Nephron progenitor cell (in vitro differentiated cells): ENCODE measurements around the gene PIWIL4.
A peak's percentile ranks its signal among the peaks of the same experiment; 100 is the strongest.
"Not testable (repeated sequence)": the region's sequence is repeated elsewhere in the genome, so short reads cannot be mapped to it uniquely, and the experiment has no call there.

Source experiments
- DNase-seq: peaks from one replicate; pipeline ENCODE4 v3.0.0; 2021
- H3K27ac Mint-ChIP-seq: 2 replicates; pipeline ENCODE4 v1.8.0; 2021; ENCODE audit warnings: mild to moderate bottlenecking, moderate library complexity, mixed read lengths
- H3K27me3 Mint-ChIP-seq: 2 replicates; pipeline ENCODE4 v1.8.0; 2021; ENCODE audit warnings: mild to moderate bottlenecking, low read depth, mixed read lengths; ENCODE audit not compliant: poor library complexity
- H3K36me3 Mint-ChIP-seq: 2 replicates; pipeline ENCODE4 v1.8.0; 2021; ENCODE audit warnings: low read depth, mixed read lengths
- H3K4me1 Mint-ChIP-seq: 2 replicates; pipeline ENCODE4 v1.8.0; 2021; ENCODE audit warnings: mixed read lengths
- H3K4me3 Mint-ChIP-seq: 2 replicates; pipeline ENCODE4 v1.8.0; 2021; ENCODE audit warnings: mild to moderate bottlenecking, moderate library complexity, mixed read lengths
- H3K9me3 Mint-ChIP-seq: 2 replicates; pipeline ENCODE4 v1.8.0; 2021; ENCODE audit warnings: mild to moderate bottlenecking, moderate library complexity, mixed read lengths
- CTCF ChIP-seq: fragments of 200-600 bp; sonication (generic); IDR thresholded peaks from 2 replicates; pipeline ENCODE4 v1.5.0; 2021; ENCODE audit warnings: antibody characterized with exemption

Gene PIWIL4

GRCh38 chr11:94602430-94603372 lies 35.5 kb downstream of the PIWIL4 start:
- Mint-ChIP-seq H3K27me3 (peaks cover 8% of the 10 kb centered on the region), H3K4me3 (no peak overlapping the region), H3K9me3 (peaks cover 8% of the 10 kb centered on the region), H3K36me3 (no peaks in the 10 kb centered on the region), H3K4me1 (no peaks in the 10 kb centered on the region), H3K27ac (no peak overlapping the region)
- no peak for TF ChIP-seq CTCF
- no peak for DNase-seq

DNA sequence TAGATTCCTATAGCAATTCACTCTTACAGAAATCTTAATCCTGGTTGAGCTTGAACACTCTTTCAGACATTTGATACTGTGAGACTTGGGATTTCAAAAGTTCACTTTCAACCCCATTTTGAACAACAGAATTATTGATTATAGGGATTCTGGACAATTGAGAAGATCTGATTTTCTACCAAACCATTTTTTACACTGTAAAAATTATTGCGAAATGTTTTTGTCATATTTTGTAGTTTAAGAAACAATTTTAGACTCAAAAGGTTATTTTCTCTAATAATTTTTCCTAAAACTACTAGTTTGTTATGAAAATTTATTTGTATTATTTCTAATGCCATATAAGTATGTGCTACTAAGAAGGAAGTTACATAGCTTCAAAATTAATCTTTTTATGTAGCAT lies 36.4 kb downstream of the PIWIL4 start:
- Mint-ChIP-seq H3K27me3 (peaks cover 12% of the 10 kb centered on the region), H3K36me3 (no peaks in the 10 kb centered on the region), H3K4me3 (no peak overlapping the region), H3K27ac (no peak overlapping the region), H3K4me1 (no peaks in the 10 kb centered on the region), H3K9me3 (peaks cover 8% of the 10 kb centered on the region)
- no peak for DNase-seq
- TF ChIP-seq CTCF = no peak

GRCh38 chr11:94604482-94604881 lies 37.3 kb downstream of the PIWIL4 start:
- H3K4me3 Mint-ChIP-seq = no peak overlapping the region
- H3K9me3 Mint-ChIP-seq = peaks cover 8% of the 10 kb centered on the region
- no peaks in the 10 kb centered on the region for H3K36me3 Mint-ChIP-seq
- no peak for TF ChIP-seq CTCF
- no peak for DNase-seq
- H3K27ac Mint-ChIP-seq = no peak overlapping the region
- peaks cover 12% of the 10 kb centered on the region for H3K27me3 Mint-ChIP-seq
- no peaks in the 10 kb centered on the region for H3K4me1 Mint-ChIP-seq

GRCh38 chr11:94613120-94613519 lies 46.0 kb downstream of the PIWIL4 start:
- Mint-ChIP-seq H3K9me3 (peaks cover 54% of the 10 kb centered on the region), H3K4me3 (no peak overlapping the region)

GRCh38 chr11:94623120-94623735 lies 56.1 kb downstream of the PIWIL4 start:
- peak; percentile 71 for DNase-seq
- H3K27ac Mint-ChIP-seq = no peak overlapping the region
- no peak overlapping the region for H3K4me3 Mint-ChIP-seq
- H3K36me3 Mint-ChIP-seq = peaks cover 11% of the 10 kb centered on the region
- no peaks in the 10 kb centered on the region for H3K4me1 Mint-ChIP-seq
- peaks cover 5% of the 10 kb centered on the region for H3K27me3 Mint-ChIP-seq
- peak; percentile 78 for TF ChIP-seq CTCF
- peaks cover 24% of the 10 kb centered on the region for H3K9me3 Mint-ChIP-seq

More at GRCh38 chr11:94613120-94613519, 46.0 kb downstream of the PIWIL4 start:
- DNase-seq = no peak
- Mint-ChIP-seq H3K36me3 (peaks cover 6% of the 10 kb centered on the region), H3K27ac (no peak overlapping the region), H3K4me1 (no peaks in the 10 kb centered on the region), H3K27me3 (peaks cover 9% of the 10 kb centered on the region)
- no peak for TF ChIP-seq CTCF

DNA sequence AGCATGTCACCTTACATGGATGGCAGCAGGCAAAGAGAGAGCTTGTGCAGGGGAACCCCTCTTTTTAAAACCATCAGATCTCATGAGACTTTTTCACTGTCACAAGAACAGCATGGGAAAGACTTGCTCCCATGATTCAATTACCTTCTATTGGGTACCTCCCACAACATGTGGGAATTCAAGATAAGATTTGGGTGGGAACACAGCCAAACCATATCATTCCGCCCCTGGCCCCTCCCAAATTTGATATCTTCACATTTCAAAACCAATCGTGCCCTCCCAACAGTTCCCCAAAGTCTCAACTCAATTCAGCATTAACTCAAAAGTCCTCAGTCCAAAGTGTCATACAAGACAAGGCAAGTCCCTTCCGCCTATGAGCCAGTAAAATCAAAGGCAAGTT lies 58.3 kb downstream of the PIWIL4 start:
- not testable (repeated sequence) for H3K27me3 Mint-ChIP-seq, DNase-seq

GRCh38 chr11:94627003-94627560 lies 59.9 kb downstream of the PIWIL4 start:
- H3K27me3 Mint-ChIP-seq, H3K4me3 Mint-ChIP-seq, H3K4me1 Mint-ChIP-seq, H3K27ac Mint-ChIP-seq, DNase-seq: not testable (repeated sequence)
- Mint-ChIP-seq H3K9me3 (peaks cover 27% of the 10 kb centered on the region), H3K36me3 (peaks cover 11% of the 10 kb centered on the region)

More for the DNA sequence above, 58.3 kb downstream of the PIWIL4 start:
- peaks cover 11% of the 10 kb centered on the region for H3K36me3 Mint-ChIP-seq
- H3K4me3 Mint-ChIP-seq, H3K4me1 Mint-ChIP-seq, H3K27ac Mint-ChIP-seq: not testable (repeated sequence)
- peaks cover 27% of the 10 kb centered on the region for H3K9me3 Mint-ChIP-seq
